HCT116 (cell line): ENCODE measurements around the gene ALDH1A2.

Experiments
- CTCF ChIP-seq, 3 experiments: fragments of 200-600 bp in 1 of 3; sonication (generic) in 1 of 3; IDR thresholded peaks in 2 of 3; conservative IDR thresholded peaks in 1 of 3; 2 replicates each; pipeline ENCODE4 v1.5.1; 2012 to 2017; ENCODE audit warnings: low read depth in 2 of 3, low read length in 2 of 3, antibody characterized with exemption in 1 of 3, borderline replicate concordance in 1 of 3, control low read depth in 1 of 3, mild to moderate bottlenecking in 1 of 3, mixed read lengths in 1 of 3, mixed run types in 1 of 3, moderate library complexity in 1 of 3; ENCODE audit not compliant: insufficient read depth in 1 of 3
- EZH2 ChIP-seq: fragments of 200-600 bp; sonication (generic); IDR thresholded peaks from 2 replicates; pipeline ENCODE4 v1.6.1; 2017; ENCODE audit warnings: antibody characterized with exemption, mixed run types
- EZH2phosphoT487 ChIP-seq: fragments of 200-600 bp; IDR thresholded peaks from 2 replicates; pipeline ENCODE4 v1.6.1; 2018; ENCODE audit warnings: antibody characterized with exemption, borderline replicate concordance
- POLR2A ChIP-seq: IDR thresholded peaks from 2 replicates; pipeline ENCODE4 v1.7.0; 2011; ENCODE audit warnings: borderline replicate concordance; ENCODE audit not compliant: insufficient read depth, insufficient read length; ENCODE audit errors: extremely low read depth
- SRF ChIP-seq: IDR thresholded peaks from 2 replicates; pipeline ENCODE4 v1.6.1; 2012; ENCODE audit warnings: low read depth

- TF ChIP-seq SRF: no peak
- TF ChIP-seq CTCF (IDR thresholded peaks at IDR 0.05 in 2 of 3, conservative IDR thresholded peaks at IDR 0.05 in 1 of 3; ENCODE audit: borderline replicate concordance in 1 of 3, insufficient read depth in 1 of 3, low read depth in 2 of 3, low read length in 2 of 3): no peak
- TF ChIP-seq POLR2A: no peak
- TF ChIP-seq EZH2: no peak
- TF ChIP-seq EZH2phosphoT487: no peak
Observed at GRCh38 chr15:57903626-57904025, 161.9 kb downstream of the ALDH1A2 start.
